Heart left ventricle (tissue), 16 donors: ENCODE data around the gene SNRPB. TPM values are rescaled to one million over a fixed set of nuclear protein-coding genes. Genes with fewer than 3 reads are reported as not detected.

Experiments used
- ATAC-seq, 4 donors: fragments of 200-7000 bp; cut with Tn5 transposase; one replicate each; pipeline ENCODE4 v1.9.1; 2020 to 2022; ENCODE audit warnings: moderate library complexity in 4 of 4, mild to moderate bottlenecking in 3 of 4, moderate number of reproducible peaks in 1 of 4
- DNase-seq, 5 donors: peaks; one replicate each; pipeline ENCODE4 v3.0.0-alpha.2; 2020
- H3K27ac ChIP-seq, 12 donors: fragments of 200-600 bp; sonication (generic) in 4 of 12; one replicate each; pipeline versions ENCODE4 v1.5.0 to v1.8.0; 2016 to 2022; ENCODE audit warnings: mild to moderate bottlenecking in 2 of 12
- H3K27me3 ChIP-seq, 9 donors: fragments of 200-600 bp; sonication (generic) in 2 of 9; one replicate each; pipeline versions ENCODE4 v1.5.1 to v1.8.0; 2016 to 2022; ENCODE audit warnings: mild to moderate bottlenecking in 3 of 9
- H3K36me3 ChIP-seq, 9 donors: fragments of 200-600 bp; sonication (generic) in 2 of 9; one replicate each; pipeline versions ENCODE4 v1.5.0 to v1.8.0; 2018 to 2022; ENCODE audit warnings: mild to moderate bottlenecking in 2 of 9
- H3K4me1 ChIP-seq, 12 donors: fragments of 200-600 bp; sonication (generic) in 4 of 12; one replicate each; pipeline versions ENCODE4 v1.5.0 to v1.8.0; 2016 to 2022; ENCODE audit warnings: mild to moderate bottlenecking in 3 of 12
- H3K4me3 ChIP-seq, 12 donors: fragments of 200-600 bp; sonication (generic) in 4 of 12; one replicate each; pipeline versions ENCODE4 v1.5.0 to v1.8.0; 2017 to 2022; ENCODE audit warnings: mild to moderate bottlenecking in 9 of 12, moderate library complexity in 4 of 12
- H3K9me3 ChIP-seq, 12 donors: fragments of 200-600 bp; sonication (generic) in 4 of 12; one replicate each; pipeline versions ENCODE4 v1.5.0 to v1.8.0; 2016 to 2022; ENCODE audit warnings: mild to moderate bottlenecking in 1 of 12
- POLR2A ChIP-seq, 2 donors: fragments of 450-650 bp; IDR thresholded peaks; one replicate each; pipeline ENCODE4 v1.6.1; 2017; ENCODE audit warnings: antibody characterized with exemption in 2 of 2, mild to moderate bottlenecking in 2 of 2, moderate library complexity in 2 of 2
- WGBS, 4 donors: extraction: QIAGEN DNeasy Blood & Tissue Kit in 2 of 4; methylation state at CpG; one replicate each; pipeline versions ENCODE4 v1.1.5 to v1.1.7; 2013 to 2018; 5-methylcytosine and 5-hydroxymethylcytosine counted together
- intact Hi-C, 10 donors: fragments of 100-400 bp; cut with DNase I; formaldehyde crosslinking; loops; one replicate each; pipeline versions ENCODE4 v1.11.1 to v1.14.2; 2022
- polyA plus RNA-seq, 2 donors: library from polyadenylated mRNA; stranded (reverse); fragments of 200-250 nt; gene quantifications; one replicate each; pipeline ENCODE4 v1.2.3, GENCODE V29; 2013
- total RNA-seq, 9 donors: library from RNA; depleted of rRNA in 2 of 9; stranded (reverse); fragments of >200 nt in 2 of 9; fragmentation: NEBNext Ultra II Directional in 3 of 9; extraction: Animal tissue kit (Norgen Biotek cat#: 25700) in 3 of 9; gene quantifications; one replicate each; pipeline versions ENCODE4 v1.1.0 to v1.2.4, GENCODE V29; 2016 to 2023
- TF ChIP-seq, protein P1 (sequence below), 12 donors: fragments of 200-600 bp; sonication (generic) in 4 of 12; IDR thresholded peaks; one replicate each; pipeline versions ENCODE4 v1.5.0 to v1.8.0; 2018 to 2022; ENCODE audit warnings: antibody characterized with exemption in 12 of 12, mild to moderate bottlenecking in 5 of 12
- donor health status: ischemic (EF 13 %, LVEDD 7.1; RV severe dilation, severe dysfunction).
- donor health status: healthy with polysubstance abuse.
- donor health status: DM: no; HTN: yes; CAD: no.
- donor health status: DM: no; HTN: no; CAD: no.
- donor health status: ischemic (EF 25% LVEDD 6.9; RV normal size, moderate dysfunction).
- donor health status: ischemic (EF 25% LVEDD 5.7; RV mildly dilated, moderate dysfunction).
- donor health status: healthy.
- donor health status: DM: yes; HTN: yes; CAD: no.
- donor health status: ischemic (EF 35%, LVEDD 5.7; RV mildly dilated, moderate dysfunction).
- donor health status: nonischemic (EF 11% LVEDD 7.7; RV severe dilation, severe dysfunction).
- donor health status: DM: yes; HTN: yes; CAD: no.
- donor health status: PGD.
- donor health status: ischemic (EF 29% LVEDD 5.4; RV normal size, mild dysfunction).
- donor health status: nonischemic (EF 23%, LVEDD 6.1; RV moderate dilation, normal function).

SNRPB gene
- total and polyA plus RNA-seq, 11 donors: 36.8 to 290 (median 77.4) TPM

DNA sequence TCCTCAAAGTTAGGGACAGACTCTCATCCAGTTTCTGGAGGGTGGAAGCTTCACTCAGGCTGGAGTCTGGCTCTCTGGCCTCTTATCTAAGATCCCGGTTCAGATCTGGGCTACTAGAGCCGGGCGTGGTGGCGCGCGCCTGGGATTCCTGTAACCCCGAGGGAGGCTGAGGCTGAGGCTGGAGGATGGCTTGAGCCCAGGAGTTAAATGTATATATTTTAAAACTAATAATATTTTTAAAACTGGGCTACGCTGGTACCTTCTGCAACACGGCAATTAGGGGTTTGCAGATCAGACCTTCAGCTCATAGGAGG, 38.8 kb upstream of the SNRPB start:
- 33 to 48% (median 46%) methylated on average over 9 of the region's 9 CpGs for WGBS, 4 donors
- Histone ChIP-seq H3K27me3 (no peaks in the 10 kb centered on the region), H3K9me3 (no peaks in the 10 kb centered on the region), H3K4me3 (peak overlapping the region; percentile 55 to 89 (median 76)), H3K27ac (peak overlapping the region; percentile 85 to 95 (median 89)), H3K36me3 (no peaks in the 10 kb centered on the region), H3K4me1 (peaks cover 0 to 21% (median 15%) of the 10 kb centered on the region in 12 donors)
- TF ChIP-seq, protein P1, sequence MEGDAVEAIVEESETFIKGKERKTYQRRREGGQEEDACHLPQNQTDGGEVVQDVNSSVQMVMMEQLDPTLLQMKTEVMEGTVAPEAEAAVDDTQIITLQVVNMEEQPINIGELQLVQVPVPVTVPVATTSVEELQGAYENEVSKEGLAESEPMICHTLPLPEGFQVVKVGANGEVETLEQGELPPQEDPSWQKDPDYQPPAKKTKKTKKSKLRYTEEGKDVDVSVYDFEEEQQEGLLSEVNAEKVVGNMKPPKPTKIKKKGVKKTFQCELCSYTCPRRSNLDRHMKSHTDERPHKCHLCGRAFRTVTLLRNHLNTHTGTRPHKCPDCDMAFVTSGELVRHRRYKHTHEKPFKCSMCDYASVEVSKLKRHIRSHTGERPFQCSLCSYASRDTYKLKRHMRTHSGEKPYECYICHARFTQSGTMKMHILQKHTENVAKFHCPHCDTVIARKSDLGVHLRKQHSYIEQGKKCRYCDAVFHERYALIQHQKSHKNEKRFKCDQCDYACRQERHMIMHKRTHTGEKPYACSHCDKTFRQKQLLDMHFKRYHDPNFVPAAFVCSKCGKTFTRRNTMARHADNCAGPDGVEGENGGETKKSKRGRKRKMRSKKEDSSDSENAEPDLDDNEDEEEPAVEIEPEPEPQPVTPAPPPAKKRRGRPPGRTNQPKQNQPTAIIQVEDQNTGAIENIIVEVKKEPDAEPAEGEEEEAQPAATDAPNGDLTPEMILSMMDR (IDR thresholded peaks at IDR 0.05): no peak
- no peak for TF ChIP-seq POLR2A (IDR thresholded peaks at IDR 0.05)
- no peak for ATAC-seq
- intact Hi-C loops: loop anchor here in 4 of 10 donors (2.0 to 5.0 kb wide), 3 partner anchors 15 to 39 kb away; partner anchors contain the start of gene SNRPB (in 4 of the 4)
- DNase-seq: no peak

DNA sequence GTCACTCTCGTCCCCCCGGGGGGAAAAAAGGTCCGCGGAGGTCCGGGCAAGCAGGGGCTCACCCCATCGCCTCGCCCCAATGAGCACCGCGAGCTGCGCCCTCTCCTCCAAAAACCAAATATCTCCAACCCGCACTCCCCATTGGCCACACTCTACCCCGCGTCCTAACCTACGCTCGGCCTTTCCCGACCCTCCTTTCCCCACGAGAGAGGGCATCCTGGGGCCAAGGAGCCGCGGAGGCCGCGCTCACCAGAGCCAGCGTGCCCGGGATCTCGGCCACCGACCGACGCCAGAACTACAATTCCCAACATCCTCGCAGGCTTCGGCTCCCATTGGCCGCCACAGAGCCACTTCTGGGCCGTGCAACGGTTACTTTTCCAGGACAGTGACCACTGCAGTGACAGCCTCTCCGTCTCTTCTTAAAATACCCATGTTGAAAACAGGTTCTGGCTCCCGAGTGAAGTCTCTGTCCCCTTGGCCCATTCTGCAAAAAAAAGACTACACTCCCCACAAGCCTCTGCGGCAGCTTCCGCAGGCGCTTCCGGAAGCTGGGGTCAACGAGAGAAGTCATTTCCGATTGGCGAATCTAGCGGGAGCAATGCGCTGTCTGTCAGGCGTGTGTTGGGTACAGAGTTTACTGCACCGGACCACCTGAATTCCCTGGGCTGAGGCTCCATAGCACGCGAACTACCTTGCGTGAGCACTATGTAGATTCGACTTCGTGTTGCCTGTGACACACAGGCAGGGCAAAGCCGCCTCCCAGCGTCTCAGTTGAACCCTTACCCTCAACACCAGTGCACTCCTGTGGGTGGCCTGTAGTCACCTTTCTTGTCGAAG, 38.3 kb upstream of the SNRPB start, which contains the start of gene ZNF343:
TSS of gene ZNF343 (minus strand) at position 285 of the 837 bp plus-strand sequence. CDS start 15,020 bp downstream, outside the sequence.
- Histone ChIP-seq H3K9me3 (no peaks in the 10 kb centered on the region), H3K27me3 (no peaks in the 10 kb centered on the region), H3K4me1 (peaks cover 0 to 18% (median 15%) of the 10 kb centered on the region in 12 donors), H3K36me3 (no peaks in the 10 kb centered on the region), H3K27ac (peak within 1 kb of the TSS; percentile 85 to 95 (median 89)), H3K4me3 (peak within 1 kb of the TSS; percentile 55 to 89 (median 76))
- DNase-seq (peak; percentile 83 to 85 (median 83)), ATAC-seq (peak; percentile 94 to 98 (median 96))
- WGBS, 4 donors: 0 to 1% (median 1%) methylated on average over 49 to 53 of the region's 53 CpGs
- TF ChIP-seq, protein P1 (IDR thresholded peaks at IDR 0.05): no peak
- TF ChIP-seq POLR2A (IDR thresholded peaks at IDR 0.05): peak in 1 of 2 donors; percentile 57
- intact Hi-C loops: loop anchor here in 4 of 10 donors (2.0 to 5.0 kb wide), 3 partner anchors 16 to 38 kb away; partner anchors contain the start of gene SNRPB (in 4 of the 4)

DNA sequence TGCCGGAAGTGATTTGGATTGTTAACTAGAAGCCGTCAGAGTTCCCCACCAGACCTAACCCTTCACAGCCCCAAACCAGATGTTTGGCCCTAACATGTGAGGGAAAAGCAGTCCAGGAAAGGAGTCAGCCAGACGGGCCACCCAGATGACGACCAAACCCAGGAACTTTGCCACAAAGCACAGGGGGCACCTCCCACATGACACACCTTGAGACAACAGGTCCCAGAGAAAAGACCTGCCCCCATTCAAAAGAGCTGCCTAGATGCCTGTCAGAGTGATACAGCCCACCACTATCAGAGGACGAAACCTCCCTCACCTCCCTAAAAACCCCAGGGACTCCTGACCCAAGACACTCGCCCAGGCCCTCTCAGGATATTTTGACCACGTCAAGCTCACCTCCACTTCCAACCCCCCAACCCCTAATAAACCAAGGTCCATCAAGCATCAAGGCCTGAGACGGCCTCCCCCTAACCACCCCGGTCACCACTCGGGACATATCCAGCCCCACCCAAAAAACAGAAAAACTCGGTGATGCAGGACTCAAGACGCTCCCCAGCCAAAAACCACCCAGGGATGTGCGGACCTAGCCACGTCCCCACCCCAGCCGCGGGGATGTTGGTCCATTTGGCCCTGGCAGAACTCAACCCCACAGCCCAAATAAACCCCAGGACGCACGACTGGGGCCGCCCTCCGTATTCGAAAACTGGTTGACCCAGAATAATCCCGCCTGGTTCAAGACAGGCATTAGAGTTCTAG, 37.5 kb upstream of the SNRPB start:
- ATAC-seq (peak; percentile 16 to 46 (median 40)), DNase-seq (peak in 2 of 5 donors; percentile 30 to 46)
- H3K36me3 ChIP-seq: no peaks in the 10 kb centered on the region
- H3K27me3 ChIP-seq: no peaks in the 10 kb centered on the region
- intact Hi-C loops: loop anchor here in 4 of 10 donors (2.0 to 5.0 kb wide), 3 partner anchors 17 to 37 kb away; partner anchors contain the start of gene SNRPB (in 4 of the 4)
- WGBS, 4 donors: 7 to 21% (median 13%) methylated on average over 10 to 22 of the region's 22 CpGs
- peaks cover 0 to 18% (median 15%) of the 10 kb centered on the region in 12 donors for H3K4me1 ChIP-seq
- H3K4me3 ChIP-seq: peak overlapping the region; percentile 55 to 89 (median 76)
- H3K9me3 ChIP-seq: no peaks in the 10 kb centered on the region
- TF ChIP-seq POLR2A (IDR thresholded peaks at IDR 0.05): no peak
- TF ChIP-seq, protein P1 (IDR thresholded peaks at IDR 0.05): no peak
- peak overlapping the region in 11 of 12 donors; percentile 85 to 95 (median 89) for H3K27ac ChIP-seq
